ENCODE measurements around the gene SETBP1.

DNA sequence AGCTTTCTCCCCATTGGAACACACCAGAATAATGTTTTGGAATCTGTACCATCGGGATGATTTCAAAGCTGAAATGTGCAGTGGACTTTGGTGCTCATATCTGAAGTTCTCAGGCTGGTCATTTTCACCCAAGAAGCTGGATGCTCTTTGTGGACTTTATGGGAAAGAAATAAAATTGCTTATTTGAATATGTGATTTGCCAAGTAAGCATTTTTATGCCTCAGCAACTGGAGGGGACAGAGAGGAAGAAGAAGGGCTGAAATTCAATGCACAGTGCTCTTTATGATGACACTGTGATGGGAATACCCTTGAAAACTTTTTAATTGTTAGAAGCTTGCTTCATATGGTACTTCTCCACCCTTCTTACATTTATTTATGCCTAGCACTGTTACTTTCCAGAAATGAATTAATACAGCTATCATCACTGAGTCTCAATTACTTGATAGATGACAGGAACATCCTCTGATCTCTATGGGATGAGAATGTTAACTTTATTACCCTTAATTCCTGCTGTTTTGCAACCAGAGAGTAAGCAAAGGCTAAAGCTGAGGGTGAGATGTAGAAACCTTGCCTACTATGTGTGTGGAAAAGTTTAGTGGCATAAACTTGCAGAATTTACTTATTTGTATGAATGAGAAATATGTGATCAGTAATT lies 23.6 kb downstream of the SETBP1 start:
- TF ChIP-seq CTCF (IDR thresholded peaks at IDR 0.05; ENCODE audit: low read depth, low read length, poor library complexity, severe bottlenecking) (no peak), EZH2phosphoT487 (IDR thresholded peaks at IDR 0.05; ENCODE audit: borderline replicate concordance, low read length) (no peak)
